NCI-H345 treated with DMSO at 0.1 percent for 48 hours (cell line): ENCODE measurements around the gene HLCS.
A peak's percentile ranks its signal among the peaks of the same experiment; 100 is the strongest.
"Not testable (repeated sequence)": the region's sequence is repeated elsewhere in the genome, so short reads cannot be mapped to it uniquely, and the experiment has no call there.

Experiments used
- DNase-seq: peaks from one replicate; lab custom pipeline; 2025; ENCODE audit not compliant: unreplicated experiment; lab: John Stamatoyannopoulos, UW

The HLCS gene

GRCh38 chr21:36959020-36959835 lies 7.2 kb downstream of the HLCS start:
- no peak for DNase-seq

GRCh38 chr21:36955783-36956182 lies 10.7 kb downstream of the HLCS start:
- no peak for DNase-seq

- DNase-seq: not testable (repeated sequence)
These were observed 14.1 kb downstream of the HLCS start for GRCh38 chr21:36952331-36952730.

- DNase-seq: no peak
These were observed 17.0 kb downstream of the HLCS start for GRCh38 chr21:36949171-36950141.

GRCh38 chr21:36948686-36949085 lies 17.8 kb downstream of the HLCS start:
- no peak for DNase-seq

GRCh38 chr21:36946949-36947356 lies 19.5 kb downstream of the HLCS start:
- DNase-seq: no peak

- DNase-seq: no peak
These were observed 20.9 kb downstream of the HLCS start for GRCh38 chr21:36945496-36946138.

- DNase-seq: no peak
These were observed 29.9 kb downstream of the HLCS start for GRCh38 chr21:36936361-36937135.

GRCh38 chr21:36934864-36935420 lies 31.5 kb downstream of the HLCS start:
- no peak for DNase-seq

- no peak for DNase-seq
These were observed 34.2 kb downstream of the HLCS start for GRCh38 chr21:36932161-36932816.

GRCh38 chr21:36929622-36930021 lies 36.8 kb downstream of the HLCS start:
- peak; percentile 1 for DNase-seq

GRCh38 chr21:36928960-36929359 lies 37.5 kb downstream of the HLCS start:
- DNase-seq: no peak

- DNase-seq: peak; percentile 32
These were observed 38.8 kb downstream of the HLCS start for GRCh38 chr21:36927719-36928117.

GRCh38 chr21:36926989-36927718 lies 39.3 kb downstream of the HLCS start:
- DNase-seq: no peak

- DNase-seq: no peak
These were observed 43.2 kb downstream of the HLCS start for GRCh38 chr21:36923270-36923669.

- DNase-seq: no peak
These were observed 43.6 kb downstream of the HLCS start for GRCh38 chr21:36922861-36923260.

- no peak for DNase-seq
These were observed 48.2 kb downstream of the HLCS start for GRCh38 chr21:36918291-36918690.

- DNase-seq: no peak
These were observed 48.9 kb downstream of the HLCS start for GRCh38 chr21:36917471-36918158.

- DNase-seq: no peak
These were observed 49.8 kb downstream of the HLCS start for GRCh38 chr21:36916718-36917117.
